ENCODE data around the gene CLTCL1.

DNA sequence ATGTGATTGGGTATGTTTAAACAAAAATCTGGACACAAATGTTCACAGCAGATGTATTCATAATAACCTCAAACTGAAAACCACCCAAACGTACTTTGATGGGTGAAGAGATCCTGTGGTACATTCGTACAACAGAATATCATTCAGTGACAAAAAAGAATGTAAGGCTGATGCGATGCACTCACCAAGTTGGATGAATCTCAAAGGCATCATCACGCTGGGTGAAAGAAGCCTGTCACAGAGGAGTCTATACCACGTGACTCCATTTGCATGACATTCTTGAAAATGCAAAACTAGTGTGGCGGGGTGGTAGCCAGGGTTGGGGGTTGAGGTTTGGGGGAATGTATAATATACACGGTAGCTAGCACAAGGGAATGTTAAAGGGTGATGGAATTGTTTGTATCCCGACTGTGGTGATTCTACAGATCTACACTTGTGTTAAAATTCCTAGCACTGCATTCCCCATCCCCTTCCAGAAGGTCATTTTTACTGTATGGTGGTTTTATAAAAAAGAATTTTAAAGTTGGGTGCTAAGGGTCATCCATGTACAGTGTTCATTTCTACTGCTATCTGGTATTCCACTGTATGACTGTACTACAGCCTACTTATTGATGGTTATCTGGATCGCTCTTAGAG lies 78.0 kb downstream of the CLTCL1 start:
- TF ChIP-seq EZH2 (IDR thresholded peaks at IDR 0.05; ENCODE audit: borderline replicate concordance, insufficient read depth, low read depth, low read length, poor library complexity, severe bottlenecking) (no peak), CTCF (IDR thresholded peaks at IDR 0.05) (no peak)

Data from B cell (primary cell).